ENCODE measurements around the gene SERPINA6. TPM values are rescaled to one million over a fixed set of nuclear protein-coding genes. Genes with fewer than 3 reads are reported as not detected.

The SERPINA6 gene
- total RNA-seq, 2 donors from 2014 or later: 0.61 TPM; not detected in 1

- ATAC-seq (replicated peaks): no peak
- Mint-ChIP-seq H3K4me3 (no peak overlapping the region), H3K27ac (peak overlapping the region; percentile 11), H3K9me3 (no peaks in the 10 kb centered on the region), H3K4me1 (no peaks in the 10 kb centered on the region), H3K27me3 (peaks cover 4% of the 10 kb centered on the region), H3K36me3 (ENCODE audit: low read depth) (no peaks in the 10 kb centered on the region)
These were observed 1.5 kb downstream of the SERPINA6 start for GRCh38 chr14:94321421-94322271.

- Mint-ChIP-seq H3K36me3 (ENCODE audit: low read depth) (no peaks in the 10 kb centered on the region), H3K27me3 (peaks cover 3% of the 10 kb centered on the region), H3K27ac (no peak overlapping the region), H3K4me3 (no peak overlapping the region), H3K4me1 (no peaks in the 10 kb centered on the region), H3K9me3 (peaks cover 3% of the 10 kb centered on the region)
- peak; percentile 83 for ATAC-seq (replicated peaks)
These were observed 2.9 kb downstream of the SERPINA6 start for GRCh38 chr14:94320243-94320642.

- no peak overlapping the region for H3K27ac Mint-ChIP-seq
- H3K9me3 Mint-ChIP-seq: peaks cover 7% of the 10 kb centered on the region
- no peak for ATAC-seq (replicated peaks)
- H3K4me3 Mint-ChIP-seq: no peak overlapping the region
- H3K27me3 Mint-ChIP-seq: peaks cover 3% of the 10 kb centered on the region
- H3K4me1 Mint-ChIP-seq: peaks cover 4% of the 10 kb centered on the region
- H3K36me3 Mint-ChIP-seq (ENCODE audit: low read depth): no peaks in the 10 kb centered on the region
These were observed 5.9 kb downstream of the SERPINA6 start for GRCh38 chr14:94317259-94317658.

- H3K27me3 Mint-ChIP-seq: peaks cover 3% of the 10 kb centered on the region
- H3K4me1 Mint-ChIP-seq: peaks cover 4% of the 10 kb centered on the region
- H3K36me3 Mint-ChIP-seq (ENCODE audit: low read depth): no peaks in the 10 kb centered on the region
- no peak for ATAC-seq (replicated peaks)
- no peak overlapping the region for H3K27ac Mint-ChIP-seq
- peaks cover 7% of the 10 kb centered on the region for H3K9me3 Mint-ChIP-seq
- H3K4me3 Mint-ChIP-seq: no peak overlapping the region
These were observed 6.4 kb downstream of the SERPINA6 start for GRCh38 chr14:94316692-94317091.

- Mint-ChIP-seq H3K4me1 (peaks cover 4% of the 10 kb centered on the region), H3K27me3 (peaks cover 3% of the 10 kb centered on the region), H3K36me3 (ENCODE audit: low read depth) (no peaks in the 10 kb centered on the region), H3K4me3 (no peak overlapping the region), H3K27ac (no peak overlapping the region), H3K9me3 (peaks cover 7% of the 10 kb centered on the region)
- ATAC-seq (replicated peaks): no peak
These were observed 8.2 kb downstream of the SERPINA6 start for GRCh38 chr14:94314890-94315289.

- no peak overlapping the region for H3K27ac Mint-ChIP-seq
- no peaks in the 10 kb centered on the region for H3K36me3 Mint-ChIP-seq (ENCODE audit: low read depth)
- no peak for ATAC-seq (replicated peaks)
- peaks cover 2% of the 10 kb centered on the region for H3K27me3 Mint-ChIP-seq
- peaks cover 7% of the 10 kb centered on the region for H3K9me3 Mint-ChIP-seq
- peaks cover 4% of the 10 kb centered on the region for H3K4me1 Mint-ChIP-seq
- no peak overlapping the region for H3K4me3 Mint-ChIP-seq
These were observed 9.0 kb downstream of the SERPINA6 start for GRCh38 chr14:94313991-94314655.

- Mint-ChIP-seq H3K9me3 (peaks cover 12% of the 10 kb centered on the region), H3K36me3 (ENCODE audit: low read depth) (no peaks in the 10 kb centered on the region), H3K27me3 (peaks cover 9% of the 10 kb centered on the region), H3K4me3 (no peak overlapping the region), H3K4me1 (peaks cover 4% of the 10 kb centered on the region), H3K27ac (no peak overlapping the region)
- no peak for ATAC-seq (replicated peaks)
These were observed 10.5 kb downstream of the SERPINA6 start for GRCh38 chr14:94312481-94313246.

GRCh38 chr14:94310248-94310647 is 12.9 kb downstream of the SERPINA6 start:
- ATAC-seq (replicated peaks): no peak
- no peak overlapping the region for H3K4me3 Mint-ChIP-seq
- H3K27me3 Mint-ChIP-seq: peaks cover 9% of the 10 kb centered on the region
- no peaks in the 10 kb centered on the region for H3K36me3 Mint-ChIP-seq (ENCODE audit: low read depth)
- peaks cover 14% of the 10 kb centered on the region for H3K9me3 Mint-ChIP-seq
- peaks cover 4% of the 10 kb centered on the region for H3K4me1 Mint-ChIP-seq
- no peak overlapping the region for H3K27ac Mint-ChIP-seq

GRCh38 chr14:94309721-94310120 is 13.4 kb downstream of the SERPINA6 start:
- no peak overlapping the region for H3K4me3 Mint-ChIP-seq
- H3K27me3 Mint-ChIP-seq: peaks cover 9% of the 10 kb centered on the region
- no peaks in the 10 kb centered on the region for H3K36me3 Mint-ChIP-seq (ENCODE audit: low read depth)
- H3K4me1 Mint-ChIP-seq: peaks cover 4% of the 10 kb centered on the region
- H3K9me3 Mint-ChIP-seq: peaks cover 10% of the 10 kb centered on the region
- H3K27ac Mint-ChIP-seq: no peak overlapping the region
- ATAC-seq (replicated peaks): no peak

- Mint-ChIP-seq H3K4me3 (no peak overlapping the region), H3K9me3 (peaks cover 10% of the 10 kb centered on the region), H3K36me3 (ENCODE audit: low read depth) (no peaks in the 10 kb centered on the region), H3K4me1 (no peaks in the 10 kb centered on the region), H3K27ac (no peak overlapping the region), H3K27me3 (peaks cover 9% of the 10 kb centered on the region)
- no peak for ATAC-seq (replicated peaks)
These were observed 15.6 kb downstream of the SERPINA6 start for GRCh38 chr14:94307410-94307992.

- no peaks in the 10 kb centered on the region for H3K36me3 Mint-ChIP-seq (ENCODE audit: low read depth)
- no peak for ATAC-seq (replicated peaks)
- H3K27ac Mint-ChIP-seq: no peak overlapping the region
- peaks cover 9% of the 10 kb centered on the region for H3K27me3 Mint-ChIP-seq
- peaks cover 10% of the 10 kb centered on the region for H3K9me3 Mint-ChIP-seq
- H3K4me1 Mint-ChIP-seq: no peaks in the 10 kb centered on the region
- no peak overlapping the region for H3K4me3 Mint-ChIP-seq
These were observed 16.8 kb downstream of the SERPINA6 start for GRCh38 chr14:94306047-94306978.

GRCh38 chr14:94305620-94306019 is 17.5 kb downstream of the SERPINA6 start:
- Mint-ChIP-seq H3K36me3 (ENCODE audit: low read depth) (no peaks in the 10 kb centered on the region), H3K4me1 (no peaks in the 10 kb centered on the region), H3K9me3 (peaks cover 10% of the 10 kb centered on the region), H3K27ac (no peak overlapping the region), H3K27me3 (peaks cover 9% of the 10 kb centered on the region), H3K4me3 (no peak overlapping the region)
- ATAC-seq (replicated peaks): peak; percentile 23

GRCh38 chr14:94304243-94304642 is 18.9 kb downstream of the SERPINA6 start:
- peaks cover 8% of the 10 kb centered on the region for H3K27me3 Mint-ChIP-seq
- H3K27ac Mint-ChIP-seq: no peak overlapping the region
- H3K9me3 Mint-ChIP-seq: peaks cover 10% of the 10 kb centered on the region
- ATAC-seq (replicated peaks): no peak
- H3K4me1 Mint-ChIP-seq: no peaks in the 10 kb centered on the region
- H3K4me3 Mint-ChIP-seq: no peak overlapping the region
- no peaks in the 10 kb centered on the region for H3K36me3 Mint-ChIP-seq (ENCODE audit: low read depth)

Measured in activated T-helper 17 cell treated with anti-CD3 and anti-CD28 coated beads, Interleukin-2, amount 50 U/mL, for 72 hours (primary cell).